ENCODE results near the gene SLC25A45.
"Not testable (repeated sequence)": the region's sequence is repeated elsewhere in the genome, so short reads cannot be mapped to it uniquely, and the experiment has no call there.

The SLC25A45 gene

GRCh38 chr11:65362966-65363365 is 19.5 kb downstream of the SLC25A45 start:
- DNase-seq (ENCODE audit: low spot score), result no peak

GRCh38 chr11:65362320-65362931 is 20.0 kb downstream of the SLC25A45 start:
- no peak for DNase-seq (ENCODE audit: low spot score)

- DNase-seq (ENCODE audit: low spot score), result no peak
Measured at GRCh38 chr11:65357856-65358356, 24.5 kb downstream of the SLC25A45 start.

GRCh38 chr11:65356394-65356972 is 26.0 kb downstream of the SLC25A45 start:
- DNase-seq (ENCODE audit: low spot score), result no peak

GRCh38 chr11:65355776-65356393 is 26.6 kb downstream of the SLC25A45 start:
- peak; percentile 59 for DNase-seq (ENCODE audit: low spot score)

- no peak for DNase-seq (ENCODE audit: low spot score)
Measured at GRCh38 chr11:65355013-65355775, 27.3 kb downstream of the SLC25A45 start.

- peak; percentile 100 for DNase-seq (ENCODE audit: low spot score)
Measured at GRCh38 chr11:65354265-65355012, 28.0 kb downstream of the SLC25A45 start, which contains the start of gene TIGD3. TSS of gene TIGD3 (plus strand) at chr11:65354751. CDS start at chr11:65355809, 1,058 bp downstream.

- no peak for DNase-seq (ENCODE audit: low spot score)
Measured at GRCh38 chr11:65353900-65354264, 28.6 kb downstream of the SLC25A45 start.

GRCh38 chr11:65353376-65353775 is 29.1 kb downstream of the SLC25A45 start:
- no peak for DNase-seq (ENCODE audit: low spot score)

GRCh38 chr11:65352783-65353182 is 29.7 kb downstream of the SLC25A45 start:
- DNase-seq (ENCODE audit: low spot score), result no peak

GRCh38 chr11:65351511-65351910 is 30.9 kb downstream of the SLC25A45 start:
- no peak for DNase-seq (ENCODE audit: low spot score)

GRCh38 chr11:65341856-65342255 is 40.6 kb downstream of the SLC25A45 start:
- no peak for DNase-seq (ENCODE audit: low spot score)

GRCh38 chr11:65340226-65340625 is 42.2 kb downstream of the SLC25A45 start:
- DNase-seq (ENCODE audit: low spot score), result no peak

- DNase-seq (ENCODE audit: low spot score), result no peak
Measured at GRCh38 chr11:65338676-65339075, 43.8 kb downstream of the SLC25A45 start.

GRCh38 chr11:65334696-65335295 is 47.6 kb downstream of the SLC25A45 start:
- no peak for DNase-seq (ENCODE audit: low spot score)

- DNase-seq (ENCODE audit: low spot score), result not testable (repeated sequence)
Measured at GRCh38 chr11:65332591-65332990, 49.9 kb downstream of the SLC25A45 start.

GRCh38 chr11:65330544-65330943 is 51.9 kb downstream of the SLC25A45 start:
- DNase-seq (ENCODE audit: low spot score), result no peak

GRCh38 chr11:65329944-65330403 is 52.5 kb downstream of the SLC25A45 start:
- peak; percentile 72 for DNase-seq (ENCODE audit: low spot score)

GRCh38 chr11:65329478-65329877 is 53.0 kb downstream of the SLC25A45 start:
- no peak for DNase-seq (ENCODE audit: low spot score)

- DNase-seq (ENCODE audit: low spot score), result no peak
Measured at GRCh38 chr11:65327021-65327420, 55.4 kb downstream of the SLC25A45 start.

- DNase-seq (ENCODE audit: low spot score), result no peak
Measured at GRCh38 chr11:65325435-65325834, 57.0 kb downstream of the SLC25A45 start.
